ENCODE results near the gene CTNNB1.

DNA sequence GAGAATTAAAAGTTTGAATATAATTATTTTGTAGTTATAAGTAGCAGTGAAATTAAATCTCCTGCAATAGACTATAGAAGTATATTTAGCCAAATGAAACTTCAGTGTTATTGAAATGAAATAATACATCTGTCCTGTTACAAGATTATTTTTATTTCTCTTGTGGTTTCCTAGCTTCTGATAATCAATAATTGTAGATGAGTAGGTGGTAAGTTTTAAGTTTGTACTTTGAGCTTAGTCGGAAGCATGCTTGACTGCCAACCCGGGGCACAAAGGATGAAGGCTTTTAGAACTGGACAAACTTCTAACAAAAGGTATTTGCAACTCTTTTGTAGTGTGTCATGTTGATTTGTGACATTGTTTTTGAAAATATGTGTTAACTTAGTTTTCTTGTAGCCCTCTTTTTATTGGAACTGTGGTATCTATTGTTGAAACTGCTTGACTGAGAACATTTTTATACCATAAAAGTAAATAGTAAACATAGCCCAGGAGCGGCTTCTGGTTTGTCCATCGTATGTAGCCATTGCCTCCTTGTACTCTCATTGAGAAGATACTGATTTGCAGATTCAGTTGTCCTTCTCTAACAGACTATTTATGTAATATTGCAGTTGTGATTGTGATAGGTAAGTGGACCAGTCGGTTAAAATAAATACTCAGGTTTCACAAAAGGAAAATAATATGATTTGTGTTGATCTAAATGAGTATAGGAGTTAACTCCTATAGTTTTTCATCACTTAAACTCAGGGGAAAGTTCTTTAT is 2.9 kb downstream of the CTNNB1 start:
- no peak for TF ChIP-seq POLR2A (IDR thresholded peaks at IDR 0.05; ENCODE audit: extremely low read depth, insufficient read length)
- TF ChIP-seq, protein P1, sequence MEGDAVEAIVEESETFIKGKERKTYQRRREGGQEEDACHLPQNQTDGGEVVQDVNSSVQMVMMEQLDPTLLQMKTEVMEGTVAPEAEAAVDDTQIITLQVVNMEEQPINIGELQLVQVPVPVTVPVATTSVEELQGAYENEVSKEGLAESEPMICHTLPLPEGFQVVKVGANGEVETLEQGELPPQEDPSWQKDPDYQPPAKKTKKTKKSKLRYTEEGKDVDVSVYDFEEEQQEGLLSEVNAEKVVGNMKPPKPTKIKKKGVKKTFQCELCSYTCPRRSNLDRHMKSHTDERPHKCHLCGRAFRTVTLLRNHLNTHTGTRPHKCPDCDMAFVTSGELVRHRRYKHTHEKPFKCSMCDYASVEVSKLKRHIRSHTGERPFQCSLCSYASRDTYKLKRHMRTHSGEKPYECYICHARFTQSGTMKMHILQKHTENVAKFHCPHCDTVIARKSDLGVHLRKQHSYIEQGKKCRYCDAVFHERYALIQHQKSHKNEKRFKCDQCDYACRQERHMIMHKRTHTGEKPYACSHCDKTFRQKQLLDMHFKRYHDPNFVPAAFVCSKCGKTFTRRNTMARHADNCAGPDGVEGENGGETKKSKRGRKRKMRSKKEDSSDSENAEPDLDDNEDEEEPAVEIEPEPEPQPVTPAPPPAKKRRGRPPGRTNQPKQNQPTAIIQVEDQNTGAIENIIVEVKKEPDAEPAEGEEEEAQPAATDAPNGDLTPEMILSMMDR (IDR thresholded peaks at IDR 0.05; ENCODE audit: low read depth, low read length) = no peak
- TF ChIP-seq, protein P2, sequence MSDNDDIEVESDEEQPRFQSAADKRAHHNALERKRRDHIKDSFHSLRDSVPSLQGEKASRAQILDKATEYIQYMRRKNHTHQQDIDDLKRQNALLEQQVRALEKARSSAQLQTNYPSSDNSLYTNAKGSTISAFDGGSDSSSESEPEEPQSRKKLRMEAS (IDR thresholded peaks at IDR 0.05; ENCODE audit: low read depth, low read length) = no peak
